Panc1 (cell line): ENCODE measurements around the gene C9orf72. TPM values are rescaled to one million over a fixed set of nuclear protein-coding genes. Genes with fewer than 3 reads are reported as not detected.

Experiments
- ATAC-seq: fragments of 200-7000 bp; cut with Tn5 transposase; 2 replicates; pipeline ENCODE4 v1.9.1; 2020; ENCODE audit warnings: mild to moderate bottlenecking, moderate library complexity
- BruUV-seq: library from RNA; stranded (reverse); fragments of 400-500 nt; replicated peaks from 2 replicates; lab custom pipeline; 2021; lab: Mats Ljungman, UMichigan
- CTCF ChIA-PET: fragments of 300-600 bp; sonication (Branson Sonifier 250); formaldehyde crosslinking; loops from one replicate; lab custom pipeline; 2022; ENCODE audit warnings: antibody characterized with exemption; lab: Charles Lee
- POLR2A ChIA-PET: fragments of 300-600 bp; sonication (Branson Sonifier 250); formaldehyde crosslinking; loops from one replicate; lab custom pipeline; 2022; ENCODE audit warnings: antibody characterized with exemption; lab: Charles Lee
- DNase-seq: peaks from one replicate; pipeline ENCODE4 v3.0.0-alpha.2; 2010; ENCODE audit warnings: low read depth, low spot score
- H3K27ac ChIP-seq: 2 replicates; pipeline ENCODE4 v1.5.1; 2011; ENCODE audit warnings: mild to moderate bottlenecking, low read length, inconsistent platforms
- H3K27me3 ChIP-seq: fragments of 200-500 bp; sonication (Bioruptor generic); 2 replicates; pipeline ENCODE4 v1.6.0; 2014; ENCODE audit warnings: low read length, inconsistent platforms; ENCODE audit not compliant: control insufficient read depth, insufficient read depth
- H3K36me3 ChIP-seq: fragments of 200-500 bp; sonication (Bioruptor generic); 2 replicates; pipeline ENCODE4 v1.5.1; 2014; ENCODE audit warnings: inconsistent platforms, mild to moderate bottlenecking, low read length, moderate library complexity; ENCODE audit not compliant: control insufficient read depth, insufficient read depth
- H3K4me1 ChIP-seq: 2 replicates; pipeline ENCODE4 v1.5.1; 2011; ENCODE audit warnings: inconsistent platforms, mild to moderate bottlenecking, low read length, moderate library complexity; ENCODE audit not compliant: control insufficient read depth, insufficient read depth
- H3K4me3 ChIP-seq, 2 experiments: 2 replicates each; pipeline ENCODE4 v1.5.1; 2011 to 2012; ENCODE audit warnings: low read depth in 2 of 2, low read length in 2 of 2, mild to moderate bottlenecking in 2 of 2, inconsistent platforms in 1 of 2, moderate library complexity in 1 of 2
- H3K9me3 ChIP-seq: fragments of 200-500 bp; sonication (Bioruptor generic); 2 replicates; pipeline ENCODE4 v1.5.1; 2014; ENCODE audit warnings: low read depth, mild to moderate bottlenecking, inconsistent platforms, low read length, moderate library complexity; ENCODE audit not compliant: control insufficient read depth, insufficient read depth
- POLR2AphosphoS5 ChIP-seq: IDR thresholded peaks from 2 replicates; pipeline ENCODE4 v1.6.1; 2012; ENCODE audit warnings: mild to moderate bottlenecking, low read depth, low read length, moderate library complexity
- REST ChIP-seq, 2 experiments: IDR thresholded peaks; 2 replicates each; pipeline ENCODE4 v1.6.1; 2011 to 2012; ENCODE audit warnings: low read depth in 2 of 2, control low read depth in 1 of 2, low read length in 1 of 2, mild to moderate bottlenecking in 1 of 2, moderate library complexity in 1 of 2; ENCODE audit not compliant: insufficient read depth in 1 of 2
- SIN3A ChIP-seq: IDR thresholded peaks from 2 replicates; pipeline ENCODE4 v1.6.1; 2012; ENCODE audit warnings: low read depth, mild to moderate bottlenecking, low read length, moderate library complexity, borderline replicate concordance; ENCODE audit not compliant: insufficient read depth
- TCF7L2 ChIP-seq: IDR thresholded peaks from 2 replicates; pipeline ENCODE4 v1.6.1; 2011; ENCODE audit warnings: mild to moderate bottlenecking, low read depth, low read length, inconsistent platforms
- in situ Hi-C: cut with HindIII; loops from 2 replicates; pipeline ENCODE4 v1.10.0; 2016; ENCODE audit warnings: low sequenced_read_pairs, low pct_unique_long_range_greater_than_20kb
- intact Hi-C: fragments of 100-400 bp; cut with micrococcal nuclease; formaldehyde crosslinking; loops from one replicate; pipeline ENCODE4 v1.10.0; 2022; ENCODE audit not compliant: unreplicated experiment
- total RNA-seq: library from RNA; stranded (reverse); gene quantifications from one replicate; pipeline ENCODE4 v1.2.1, GENCODE V29; 2021; ENCODE audit not compliant: unreplicated experiment
- TF ChIP-seq, protein P1 (sequence below): fragments of 450-650 bp; IDR thresholded peaks from 2 replicates; pipeline ENCODE4 v1.5.1; 2017; ENCODE audit warnings: mild to moderate bottlenecking

The C9orf72 gene
- total RNA-seq, 1 experiment from 2014 or later, result 3.6 TPM

DNA sequence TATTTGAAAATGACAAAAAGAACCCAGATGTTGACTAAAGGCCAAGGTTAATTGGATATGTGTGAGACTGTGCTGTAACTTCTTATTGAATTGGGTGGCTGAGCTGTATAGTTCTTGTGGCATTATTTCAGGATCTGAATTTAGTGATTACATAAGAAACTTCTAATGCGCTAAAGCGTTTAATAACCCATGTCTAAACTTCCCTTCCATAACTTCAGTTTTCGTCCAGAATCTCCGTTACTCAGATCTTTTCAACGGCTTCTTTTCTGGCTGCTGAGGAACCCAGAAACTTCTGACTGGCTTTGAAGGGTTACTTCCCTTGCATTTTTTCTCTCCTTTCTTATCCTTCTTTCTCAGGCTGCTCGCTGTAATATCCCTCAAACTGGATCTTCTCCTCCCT is 28.1 kb upstream of the C9orf72 start:
- intact Hi-C loops, result no loop called here

DNA sequence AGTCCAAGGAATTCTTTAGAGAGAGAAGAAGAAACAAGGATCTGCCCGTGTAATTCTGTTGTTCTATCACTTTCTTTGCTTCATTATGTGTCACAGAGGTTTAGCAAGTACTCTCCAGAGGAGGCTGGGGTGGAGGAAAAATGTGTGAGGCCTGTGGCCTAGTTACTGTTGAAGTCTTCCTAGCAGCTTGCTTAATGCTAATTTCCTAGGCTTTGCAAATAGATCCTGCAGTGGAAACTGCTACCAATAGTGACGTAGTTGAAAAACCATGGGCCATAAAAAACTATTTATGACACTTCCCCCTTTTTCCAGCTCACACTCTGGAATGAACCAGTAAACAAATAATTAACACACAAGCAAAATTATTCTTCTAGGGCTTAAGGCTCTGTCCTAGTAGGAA is 27.0 kb upstream of the C9orf72 start:
- in situ Hi-C loops, result no loop called here
- no peak overlapping the region for H3K27ac ChIP-seq
- DNase-seq (no peak), ATAC-seq (no peak)
- H3K4me1 ChIP-seq, result no peaks in the 10 kb centered on the region
- H3K27me3 ChIP-seq, result no peaks in the 10 kb centered on the region
- intact Hi-C loops, result no loop called here
- TF ChIP-seq POLR2AphosphoS5 (no peak), SIN3A (no peak), REST (IDR thresholded peaks at IDR 0.05; ENCODE audit: insufficient read depth in 1 of 2, low read depth in 2 of 2, low read length in 1 of 2) (no peak), TCF7L2 (no peak)
- TF ChIP-seq, protein P1, sequence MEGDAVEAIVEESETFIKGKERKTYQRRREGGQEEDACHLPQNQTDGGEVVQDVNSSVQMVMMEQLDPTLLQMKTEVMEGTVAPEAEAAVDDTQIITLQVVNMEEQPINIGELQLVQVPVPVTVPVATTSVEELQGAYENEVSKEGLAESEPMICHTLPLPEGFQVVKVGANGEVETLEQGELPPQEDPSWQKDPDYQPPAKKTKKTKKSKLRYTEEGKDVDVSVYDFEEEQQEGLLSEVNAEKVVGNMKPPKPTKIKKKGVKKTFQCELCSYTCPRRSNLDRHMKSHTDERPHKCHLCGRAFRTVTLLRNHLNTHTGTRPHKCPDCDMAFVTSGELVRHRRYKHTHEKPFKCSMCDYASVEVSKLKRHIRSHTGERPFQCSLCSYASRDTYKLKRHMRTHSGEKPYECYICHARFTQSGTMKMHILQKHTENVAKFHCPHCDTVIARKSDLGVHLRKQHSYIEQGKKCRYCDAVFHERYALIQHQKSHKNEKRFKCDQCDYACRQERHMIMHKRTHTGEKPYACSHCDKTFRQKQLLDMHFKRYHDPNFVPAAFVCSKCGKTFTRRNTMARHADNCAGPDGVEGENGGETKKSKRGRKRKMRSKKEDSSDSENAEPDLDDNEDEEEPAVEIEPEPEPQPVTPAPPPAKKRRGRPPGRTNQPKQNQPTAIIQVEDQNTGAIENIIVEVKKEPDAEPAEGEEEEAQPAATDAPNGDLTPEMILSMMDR, result no peak
- BruUV-seq, result no TSS peak
- POLR2A ChIA-PET, result no interaction called here
- CTCF ChIA-PET, result no interaction called here
- no peaks in the 10 kb centered on the region for H3K36me3 ChIP-seq
- H3K4me3 ChIP-seq, result no peak overlapping the region
- H3K9me3 ChIP-seq, result no peaks in the 10 kb centered on the region

More for the DNA sequence above, 28.1 kb upstream of the C9orf72 start:
- ATAC-seq (no peak), DNase-seq (no peak)
- ChIA-PET CTCF (no interaction called here), POLR2A (no interaction called here)
- Histone ChIP-seq H3K27ac (no peak overlapping the region), H3K27me3 (no peaks in the 10 kb centered on the region), H3K36me3 (no peaks in the 10 kb centered on the region), H3K9me3 (no peaks in the 10 kb centered on the region), H3K4me1 (no peaks in the 10 kb centered on the region), H3K4me3 (no peak overlapping the region)
- TF ChIP-seq POLR2AphosphoS5 (no peak), SIN3A (no peak), REST (IDR thresholded peaks at IDR 0.05; ENCODE audit: insufficient read depth in 1 of 2, low read depth in 2 of 2, low read length in 1 of 2) (no peak), TCF7L2 (no peak)
- TF ChIP-seq, protein P1, result no peak
- in situ Hi-C loops, result no loop called here
- BruUV-seq, result no TSS peak
